PFSK-1 (cell line): ENCODE data around the gene DISC1.

ENCODE experiments used
- FOXP2 ChIP-seq: optimal IDR thresholded peaks from 2 replicates; pipeline ENCODE3; 2011; ENCODE audit warnings: borderline replicate concordance, control low read depth, inconsistent platforms; ENCODE audit not compliant: insufficient read depth; ENCODE audit errors: extremely low read length, extremely low read depth
- POLR2AphosphoS5 ChIP-seq: IDR thresholded peaks from 2 replicates; pipeline ENCODE4 v1.6.1; 2012; ENCODE audit warnings: low read depth, mild to moderate bottlenecking, control low read depth, low read length, moderate library complexity
- SIN3A ChIP-seq: IDR thresholded peaks from 2 replicates; pipeline ENCODE4 v1.6.1; 2012; ENCODE audit warnings: mild to moderate bottlenecking, low read length, moderate library complexity, borderline replicate concordance; ENCODE audit not compliant: insufficient read depth
- TAF1 ChIP-seq: IDR thresholded peaks from 2 replicates; pipeline ENCODE4 v1.6.1; 2012; ENCODE audit warnings: low read length, control low read depth, borderline replicate concordance; ENCODE audit not compliant: insufficient read depth
- TF ChIP-seq, protein P1 (sequence below), 2 experiments: IDR thresholded peaks; 2 replicates each; pipeline versions ENCODE4 v1.6.1 to v1.8.0; 2011 to 2012; ENCODE audit warnings: low read depth in 2 of 2, low read length in 2 of 2, control low read depth in 1 of 2, inconsistent platforms in 1 of 2, mild to moderate bottlenecking in 1 of 2, moderate library complexity in 1 of 2; ENCODE audit not compliant: insufficient read depth in 1 of 2

The DISC1 gene

DNA sequence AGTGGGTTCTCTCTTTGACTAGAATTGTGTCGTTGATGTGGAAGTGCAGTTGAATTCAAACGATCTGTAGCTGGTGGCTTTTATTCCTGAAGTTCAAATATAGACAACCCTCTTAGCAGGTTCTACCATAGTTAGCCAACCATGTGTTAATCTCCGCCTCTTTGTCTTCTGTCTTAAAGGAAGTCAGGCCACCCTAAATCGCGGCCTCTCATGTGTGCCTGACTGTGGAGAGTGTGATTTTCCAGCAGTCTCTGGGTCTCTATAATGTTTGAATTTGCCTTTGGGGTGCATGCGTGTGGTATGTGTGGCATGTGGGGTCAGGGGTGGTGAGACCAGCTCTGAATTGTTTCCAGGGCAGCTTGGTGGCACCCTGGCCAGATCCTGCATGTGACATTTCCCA lies 244.9 kb downstream of the DISC1 start:
- no peak for TF ChIP-seq SIN3A
- TF ChIP-seq, protein P1, sequence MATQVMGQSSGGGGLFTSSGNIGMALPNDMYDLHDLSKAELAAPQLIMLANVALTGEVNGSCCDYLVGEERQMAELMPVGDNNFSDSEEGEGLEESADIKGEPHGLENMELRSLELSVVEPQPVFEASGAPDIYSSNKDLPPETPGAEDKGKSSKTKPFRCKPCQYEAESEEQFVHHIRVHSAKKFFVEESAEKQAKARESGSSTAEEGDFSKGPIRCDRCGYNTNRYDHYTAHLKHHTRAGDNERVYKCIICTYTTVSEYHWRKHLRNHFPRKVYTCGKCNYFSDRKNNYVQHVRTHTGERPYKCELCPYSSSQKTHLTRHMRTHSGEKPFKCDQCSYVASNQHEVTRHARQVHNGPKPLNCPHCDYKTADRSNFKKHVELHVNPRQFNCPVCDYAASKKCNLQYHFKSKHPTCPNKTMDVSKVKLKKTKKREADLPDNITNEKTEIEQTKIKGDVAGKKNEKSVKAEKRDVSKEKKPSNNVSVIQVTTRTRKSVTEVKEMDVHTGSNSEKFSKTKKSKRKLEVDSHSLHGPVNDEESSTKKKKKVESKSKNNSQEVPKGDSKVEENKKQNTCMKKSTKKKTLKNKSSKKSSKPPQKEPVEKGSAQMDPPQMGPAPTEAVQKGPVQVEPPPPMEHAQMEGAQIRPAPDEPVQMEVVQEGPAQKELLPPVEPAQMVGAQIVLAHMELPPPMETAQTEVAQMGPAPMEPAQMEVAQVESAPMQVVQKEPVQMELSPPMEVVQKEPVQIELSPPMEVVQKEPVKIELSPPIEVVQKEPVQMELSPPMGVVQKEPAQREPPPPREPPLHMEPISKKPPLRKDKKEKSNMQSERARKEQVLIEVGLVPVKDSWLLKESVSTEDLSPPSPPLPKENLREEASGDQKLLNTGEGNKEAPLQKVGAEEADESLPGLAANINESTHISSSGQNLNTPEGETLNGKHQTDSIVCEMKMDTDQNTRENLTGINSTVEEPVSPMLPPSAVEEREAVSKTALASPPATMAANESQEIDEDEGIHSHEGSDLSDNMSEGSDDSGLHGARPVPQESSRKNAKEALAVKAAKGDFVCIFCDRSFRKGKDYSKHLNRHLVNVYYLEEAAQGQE (IDR thresholded peaks at IDR 0.05; ENCODE audit: insufficient read depth in 1 of 2, low read depth in 2 of 2, low read length in 2 of 2): no peak
- no peak for TF ChIP-seq POLR2AphosphoS5
- no peak for TF ChIP-seq FOXP2
- TF ChIP-seq TAF1: no peak

DNA sequence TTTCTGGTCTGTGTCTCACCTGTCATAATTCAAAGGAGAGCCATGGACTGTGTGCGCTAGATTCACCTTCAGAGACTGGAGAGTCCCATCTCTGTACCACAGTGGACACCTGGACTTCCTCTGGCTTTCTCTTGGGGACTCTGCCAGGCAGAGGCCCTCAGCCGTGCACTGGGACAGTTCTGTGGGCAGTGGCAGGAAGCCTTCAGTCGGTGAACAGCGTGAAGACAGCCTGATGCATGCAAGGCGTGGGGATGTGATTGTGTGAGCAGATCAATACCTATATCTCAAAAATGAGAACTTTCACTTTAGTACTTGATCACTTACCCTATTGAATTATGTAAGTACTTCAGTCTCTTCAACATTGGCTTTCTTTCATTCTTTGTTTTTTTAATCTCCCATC lies 245.3 kb downstream of the DISC1 start:
- TF ChIP-seq, protein P1 (IDR thresholded peaks at IDR 0.05; ENCODE audit: insufficient read depth in 1 of 2, low read depth in 2 of 2, low read length in 2 of 2): no peak
- TF ChIP-seq SIN3A: no peak

- TF ChIP-seq FOXP2: no peak
- TF ChIP-seq TAF1: no peak
Observed at GRCh38 chr1:231872461-231872910, 245.9 kb downstream of the DISC1 start.

DNA sequence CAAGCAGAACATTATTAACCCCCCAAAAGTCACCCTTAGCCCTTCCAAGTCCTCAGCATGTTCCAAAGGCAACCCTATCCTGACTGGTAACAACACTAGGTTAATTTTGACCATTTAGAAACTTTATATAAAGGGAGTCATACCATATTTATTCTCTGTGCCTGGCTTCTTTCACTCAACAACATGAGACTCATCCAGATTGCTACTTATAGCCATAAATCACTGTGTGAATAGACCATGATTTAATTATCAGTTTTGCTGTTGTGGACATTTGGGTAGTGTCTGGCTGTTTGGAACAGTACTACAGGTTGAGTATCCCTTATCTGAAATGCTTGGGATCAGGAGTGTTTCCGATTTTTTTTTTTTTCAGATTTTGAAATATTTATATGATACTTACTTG lies 252.1 kb downstream of the DISC1 start:
- no peak for TF ChIP-seq TAF1
- TF ChIP-seq POLR2AphosphoS5: no peak
- no peak for TF ChIP-seq SIN3A
- TF ChIP-seq, protein P1 (IDR thresholded peaks at IDR 0.05; ENCODE audit: insufficient read depth in 1 of 2, low read depth in 2 of 2, low read length in 2 of 2): no peak
- no peak for TF ChIP-seq FOXP2

DNA sequence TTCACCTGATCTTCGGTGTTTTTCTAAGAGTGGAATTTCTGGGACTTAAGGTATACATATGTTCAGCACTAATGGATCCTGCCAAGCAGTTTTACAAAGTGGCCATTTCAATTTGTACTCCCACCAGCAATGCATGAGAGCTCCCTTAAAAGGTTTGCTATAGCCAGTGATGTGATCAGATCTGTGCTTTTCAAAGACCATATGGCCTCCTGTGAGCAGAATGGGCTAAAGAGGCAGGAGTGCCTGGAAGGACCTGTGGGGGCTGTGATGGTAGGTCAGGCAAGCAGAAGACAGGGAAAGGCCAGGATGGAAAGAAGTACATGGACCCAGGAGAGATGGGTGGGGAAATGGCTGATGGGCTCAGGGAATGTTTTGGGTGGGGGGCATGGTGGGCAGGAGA lies 252.7 kb downstream of the DISC1 start:
- TF ChIP-seq TAF1 (no peak), FOXP2 (no peak), SIN3A (no peak), POLR2AphosphoS5 (no peak)
- TF ChIP-seq, protein P1 (IDR thresholded peaks at IDR 0.05; ENCODE audit: insufficient read depth in 1 of 2, low read depth in 2 of 2, low read length in 2 of 2): no peak
